Measurements from ENCODE around the gene TNFAIP8L3. TPM values are rescaled to one million over a fixed set of nuclear protein-coding genes. Genes with fewer than 3 reads are reported as not detected.

TNFAIP8L3 gene
- total RNA-seq, 4 donors from 2014 or later: 3.7 to 12.5 (median 10.0) TPM

DNA sequence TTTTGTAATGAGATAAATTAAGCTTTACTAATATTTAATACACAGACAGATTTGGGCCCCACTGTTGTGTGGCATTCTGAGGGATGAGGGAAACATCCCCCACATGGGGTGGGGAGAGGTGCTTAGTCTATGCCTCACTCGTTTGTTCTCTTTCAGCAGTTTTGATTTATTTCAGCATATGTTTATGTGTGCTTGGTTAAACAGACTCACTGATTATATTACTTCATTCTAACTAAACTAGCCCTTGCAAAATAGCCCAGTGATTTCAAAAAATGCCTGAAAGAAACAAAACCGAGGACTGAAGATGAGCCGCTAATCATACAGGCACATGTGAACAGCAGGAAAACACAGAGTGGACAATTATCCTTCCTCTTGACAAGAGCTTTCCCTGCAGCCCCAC, 27.2 kb downstream of the TNFAIP8L3 start:
- no peak for DNase-seq (ENCODE audit: low spot score in 2 of 2)
- H3K4me3 ChIP-seq: no peak overlapping the region
- no peaks in the 10 kb centered on the region for H3K36me3 ChIP-seq
- no peak overlapping the region for H3K27ac ChIP-seq
- 67 to 75% methylated on average over 3 of the region's 3 CpGs for WGBS, 2 donors
- H3K27me3 ChIP-seq: no peaks in the 10 kb centered on the region
- no peaks in the 10 kb centered on the region for H3K4me1 ChIP-seq
- TF ChIP-seq EP300 (IDR thresholded peaks at IDR 0.05) (no peak), POLR2A (IDR thresholded peaks at IDR 0.05) (no peak)
- TF ChIP-seq, protein P1, sequence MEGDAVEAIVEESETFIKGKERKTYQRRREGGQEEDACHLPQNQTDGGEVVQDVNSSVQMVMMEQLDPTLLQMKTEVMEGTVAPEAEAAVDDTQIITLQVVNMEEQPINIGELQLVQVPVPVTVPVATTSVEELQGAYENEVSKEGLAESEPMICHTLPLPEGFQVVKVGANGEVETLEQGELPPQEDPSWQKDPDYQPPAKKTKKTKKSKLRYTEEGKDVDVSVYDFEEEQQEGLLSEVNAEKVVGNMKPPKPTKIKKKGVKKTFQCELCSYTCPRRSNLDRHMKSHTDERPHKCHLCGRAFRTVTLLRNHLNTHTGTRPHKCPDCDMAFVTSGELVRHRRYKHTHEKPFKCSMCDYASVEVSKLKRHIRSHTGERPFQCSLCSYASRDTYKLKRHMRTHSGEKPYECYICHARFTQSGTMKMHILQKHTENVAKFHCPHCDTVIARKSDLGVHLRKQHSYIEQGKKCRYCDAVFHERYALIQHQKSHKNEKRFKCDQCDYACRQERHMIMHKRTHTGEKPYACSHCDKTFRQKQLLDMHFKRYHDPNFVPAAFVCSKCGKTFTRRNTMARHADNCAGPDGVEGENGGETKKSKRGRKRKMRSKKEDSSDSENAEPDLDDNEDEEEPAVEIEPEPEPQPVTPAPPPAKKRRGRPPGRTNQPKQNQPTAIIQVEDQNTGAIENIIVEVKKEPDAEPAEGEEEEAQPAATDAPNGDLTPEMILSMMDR (IDR thresholded peaks at IDR 0.05): no peak
- H3K9me3 ChIP-seq: no peaks in the 10 kb centered on the region

DNA sequence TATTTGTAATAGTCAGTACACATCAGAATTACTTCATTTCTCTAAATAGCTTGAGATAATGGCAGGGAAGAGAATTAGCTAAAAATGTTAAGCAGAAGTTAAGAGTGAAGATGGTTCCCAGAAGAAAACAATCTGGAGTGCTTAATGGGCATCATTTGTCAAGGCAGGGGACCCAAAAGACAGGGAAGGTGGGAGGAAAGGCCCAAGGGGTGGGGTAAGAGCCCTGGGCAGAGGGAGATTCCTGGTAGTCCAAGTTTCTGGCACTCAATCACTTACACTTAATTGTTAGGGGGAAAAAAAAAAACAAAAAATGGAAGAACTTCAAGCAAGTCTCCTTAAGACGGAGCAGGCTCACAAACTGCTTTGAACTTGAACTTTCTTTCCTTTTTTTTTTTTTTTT, 28.9 kb downstream of the TNFAIP8L3 start:
- no peak overlapping the region for H3K4me3 ChIP-seq
- H3K27me3 ChIP-seq: no peaks in the 10 kb centered on the region
- H3K9me3 ChIP-seq: no peaks in the 10 kb centered on the region
- TF ChIP-seq EP300 (IDR thresholded peaks at IDR 0.05): no peak
- TF ChIP-seq, protein P1 (IDR thresholded peaks at IDR 0.05): no peak
- TF ChIP-seq POLR2A (IDR thresholded peaks at IDR 0.05): no peak
- no peak for DNase-seq (ENCODE audit: low spot score in 2 of 2)
- 42 to 44% methylated on average over 1 of the region's 1 CpG for WGBS, 2 donors
- H3K27ac ChIP-seq: peak overlapping the region in 1 of 4 donors; percentile 17
- H3K4me1 ChIP-seq: no peaks in the 10 kb centered on the region
- H3K36me3 ChIP-seq: no peaks in the 10 kb centered on the region

DNA sequence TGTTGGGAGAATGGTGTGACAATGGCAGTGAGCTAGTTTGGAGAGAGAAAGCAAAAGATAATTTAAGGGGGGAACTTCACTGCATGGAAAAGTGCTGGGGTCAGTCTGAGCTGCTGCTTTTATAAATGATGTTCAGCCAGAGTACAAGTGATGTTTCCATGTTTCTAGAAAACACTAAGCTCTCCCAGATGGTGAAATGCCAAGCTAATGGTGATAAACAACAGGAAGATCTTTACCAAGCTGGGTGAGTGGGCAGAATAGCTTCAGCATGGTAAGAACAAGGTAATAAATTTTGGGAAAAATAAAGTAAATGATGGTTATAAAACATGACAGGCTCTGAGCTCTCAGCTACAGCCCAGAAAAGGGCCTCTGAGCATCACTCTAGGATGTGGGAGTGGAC, 29.4 kb downstream of the TNFAIP8L3 start:
- H3K36me3 ChIP-seq: no peaks in the 10 kb centered on the region
- no peak overlapping the region for H3K27ac ChIP-seq
- H3K4me1 ChIP-seq: no peaks in the 10 kb centered on the region
- H3K9me3 ChIP-seq: no peaks in the 10 kb centered on the region
- no peaks in the 10 kb centered on the region for H3K27me3 ChIP-seq
- TF ChIP-seq EP300 (IDR thresholded peaks at IDR 0.05): no peak
- TF ChIP-seq, protein P1 (IDR thresholded peaks at IDR 0.05): no peak
- TF ChIP-seq POLR2A (IDR thresholded peaks at IDR 0.05): no peak
- H3K4me3 ChIP-seq: no peak overlapping the region
- no peak for DNase-seq (ENCODE audit: low spot score in 2 of 2)

DNA sequence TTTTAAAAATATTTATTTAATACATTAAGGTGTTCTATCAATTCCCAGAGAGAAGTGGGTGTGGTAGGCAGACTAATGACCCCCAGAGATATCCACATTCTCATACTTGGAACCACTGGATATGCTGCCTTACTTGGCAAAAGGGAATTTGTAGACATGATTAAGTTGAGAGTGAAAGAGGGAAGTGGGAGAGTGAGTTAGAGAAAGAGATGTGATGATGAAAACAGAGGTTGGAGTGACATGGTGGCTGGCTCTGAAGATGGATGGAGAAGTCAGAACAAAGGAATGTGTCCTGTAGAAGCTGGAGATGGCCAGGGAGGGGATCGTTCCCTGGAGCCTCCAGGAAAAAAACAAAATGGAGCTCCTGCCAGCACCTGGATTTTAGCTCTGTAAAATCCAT, 32.0 kb downstream of the TNFAIP8L3 start:
- 76 to 88% methylated on average over 1 of the region's 1 CpG for WGBS, 2 donors
- TF ChIP-seq, protein P1 (IDR thresholded peaks at IDR 0.05): no peak
- no peak for TF ChIP-seq EP300 (IDR thresholded peaks at IDR 0.05)
- no peak for TF ChIP-seq POLR2A (IDR thresholded peaks at IDR 0.05)
- H3K4me1 ChIP-seq: no peaks in the 10 kb centered on the region

DNA sequence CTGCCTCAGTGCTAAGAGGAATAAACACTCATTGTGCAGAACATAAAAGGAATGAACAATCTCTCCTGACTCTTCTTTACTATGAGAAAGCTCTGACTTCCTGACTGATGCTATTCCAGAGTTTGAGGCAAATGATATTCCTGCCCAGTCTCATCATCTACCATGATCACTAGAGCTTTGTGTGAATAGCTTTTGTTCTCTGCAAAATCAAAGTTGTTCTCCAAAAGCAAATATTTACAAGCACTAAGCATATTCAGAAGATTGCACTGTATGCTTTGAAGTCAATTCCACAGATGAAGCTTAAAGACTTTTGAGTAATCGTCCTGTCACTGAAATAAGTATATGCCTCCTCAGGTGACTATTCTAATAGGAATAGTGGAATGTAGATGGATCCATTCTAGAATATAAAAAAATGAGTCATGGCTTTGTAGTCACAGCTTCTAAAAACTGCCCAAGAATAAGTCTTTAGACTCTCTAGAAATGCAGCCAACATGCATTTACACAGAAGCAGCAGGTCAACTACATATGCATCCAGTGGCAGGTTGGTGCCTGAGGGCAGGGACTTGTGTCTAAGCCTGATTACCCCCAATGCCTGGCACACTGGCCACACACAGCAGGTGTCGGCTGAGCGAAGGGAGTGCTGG, 34.6 kb downstream of the TNFAIP8L3 start:
- DNase-seq (ENCODE audit: low spot score in 2 of 2): no peak
- Histone ChIP-seq H3K9me3 (no peaks in the 10 kb centered on the region), H3K27me3 (no peaks in the 10 kb centered on the region), H3K27ac (no peak overlapping the region), H3K36me3 (peaks cover 0 to 17% (median 0%) of the 10 kb centered on the region in 3 donors), H3K4me1 (no peaks in the 10 kb centered on the region), H3K4me3 (no peak overlapping the region)
- 89 to 90% methylated on average over 3 of the region's 3 CpGs for WGBS, 2 donors
- TF ChIP-seq POLR2A (IDR thresholded peaks at IDR 0.05): no peak
- TF ChIP-seq EP300 (IDR thresholded peaks at IDR 0.05): no peak
- TF ChIP-seq, protein P1 (IDR thresholded peaks at IDR 0.05): no peak

More for the DNA sequence above, 32.0 kb downstream of the TNFAIP8L3 start:
- no peaks in the 10 kb centered on the region for H3K9me3 ChIP-seq
- H3K27ac ChIP-seq: no peak overlapping the region
- no peaks in the 10 kb centered on the region for H3K27me3 ChIP-seq
- no peak overlapping the region for H3K4me3 ChIP-seq
- peaks cover 0 to 4% (median 0%) of the 10 kb centered on the region in 3 donors for H3K36me3 ChIP-seq
- DNase-seq (ENCODE audit: low spot score in 2 of 2): no peak

Measured in tibial nerve (tissue), 4 donors.